Activated CD4-positive, CD25-positive, alpha-beta regulatory T cell (primary cell): ENCODE measurements around the gene CFL1.
"Not testable (repeated sequence)": the region's sequence is repeated elsewhere in the genome, so short reads cannot be mapped to it uniquely, and the experiment has no call there.

Source experiments
- DNase-seq, 4 experiments: peaks; one replicate each; lab custom pipeline; 2025; lab: John Stamatoyannopoulos, UW

The CFL1 gene

GRCh38 chr11:65842144-65842543 lies 15.8 kb downstream of the CFL1 start:
- no peak for DNase-seq

GRCh38 chr11:65834202-65834601 lies 23.8 kb downstream of the CFL1 start:
- DNase-seq, result no peak

- peak; percentile 84 to 91 (median 88) for DNase-seq
These were observed 24.5 kb downstream of the CFL1 start, which contains the start of gene SNX32 for GRCh38 chr11:65833297-65834030. Gene SNX32 (plus strand): TSS chr11:65833963. CDS start chr11:65834066, 103 bp downstream.

GRCh38 chr11:65832231-65832630 lies 25.7 kb downstream of the CFL1 start:
- not testable (repeated sequence) for DNase-seq

GRCh38 chr11:65829459-65829858 lies 28.5 kb downstream of the CFL1 start:
- no peak for DNase-seq

- no peak for DNase-seq
These were observed 30.8 kb downstream of the CFL1 start for GRCh38 chr11:65826984-65827735.

- no peak for DNase-seq
These were observed 35.0 kb downstream of the CFL1 start for GRCh38 chr11:65822776-65823528.

- no peak for DNase-seq
These were observed 36.9 kb downstream of the CFL1 start for GRCh38 chr11:65821107-65821506.

GRCh38 chr11:65817835-65818680 lies 39.9 kb downstream of the CFL1 start:
- peak; percentile 92 to 98 (median 96) for DNase-seq

- DNase-seq, result no peak
These were observed 40.6 kb downstream of the CFL1 start for GRCh38 chr11:65817312-65817834.

- no peak for DNase-seq
These were observed 41.3 kb downstream of the CFL1 start for GRCh38 chr11:65816696-65817095.

GRCh38 chr11:65814986-65815565 lies 42.9 kb downstream of the CFL1 start:
- DNase-seq, result no peak

- DNase-seq, result no peak
These were observed 43.6 kb downstream of the CFL1 start for GRCh38 chr11:65814131-65814985.

- DNase-seq, result no peak
These were observed 46.1 kb downstream of the CFL1 start for GRCh38 chr11:65811764-65812475.

- no peak for DNase-seq
These were observed 47.7 kb downstream of the CFL1 start for GRCh38 chr11:65810046-65810868.

- DNase-seq, result no peak
These were observed 48.5 kb downstream of the CFL1 start for GRCh38 chr11:65809496-65809895.

GRCh38 chr11:65808744-65809341 lies 49.1 kb downstream of the CFL1 start:
- no peak for DNase-seq

GRCh38 chr11:65806979-65807378 lies 51.0 kb downstream of the CFL1 start:
- no peak for DNase-seq
